Measurements from ENCODE around the gene RASD2.
A peak's percentile ranks its signal among the peaks of the same experiment; 100 is the strongest.
"Not testable (repeated sequence)": the region's sequence is repeated elsewhere in the genome, so short reads cannot be mapped to it uniquely, and the experiment has no call there.

RASD2 gene, protein sequence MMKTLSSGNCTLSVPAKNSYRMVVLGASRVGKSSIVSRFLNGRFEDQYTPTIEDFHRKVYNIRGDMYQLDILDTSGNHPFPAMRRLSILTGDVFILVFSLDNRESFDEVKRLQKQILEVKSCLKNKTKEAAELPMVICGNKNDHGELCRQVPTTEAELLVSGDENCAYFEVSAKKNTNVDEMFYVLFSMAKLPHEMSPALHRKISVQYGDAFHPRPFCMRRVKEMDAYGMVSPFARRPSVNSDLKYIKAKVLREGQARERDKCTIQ
- 0 to 2.4 (median 0.53) reads per million in 4 donors for total RNA-seq

DNA sequence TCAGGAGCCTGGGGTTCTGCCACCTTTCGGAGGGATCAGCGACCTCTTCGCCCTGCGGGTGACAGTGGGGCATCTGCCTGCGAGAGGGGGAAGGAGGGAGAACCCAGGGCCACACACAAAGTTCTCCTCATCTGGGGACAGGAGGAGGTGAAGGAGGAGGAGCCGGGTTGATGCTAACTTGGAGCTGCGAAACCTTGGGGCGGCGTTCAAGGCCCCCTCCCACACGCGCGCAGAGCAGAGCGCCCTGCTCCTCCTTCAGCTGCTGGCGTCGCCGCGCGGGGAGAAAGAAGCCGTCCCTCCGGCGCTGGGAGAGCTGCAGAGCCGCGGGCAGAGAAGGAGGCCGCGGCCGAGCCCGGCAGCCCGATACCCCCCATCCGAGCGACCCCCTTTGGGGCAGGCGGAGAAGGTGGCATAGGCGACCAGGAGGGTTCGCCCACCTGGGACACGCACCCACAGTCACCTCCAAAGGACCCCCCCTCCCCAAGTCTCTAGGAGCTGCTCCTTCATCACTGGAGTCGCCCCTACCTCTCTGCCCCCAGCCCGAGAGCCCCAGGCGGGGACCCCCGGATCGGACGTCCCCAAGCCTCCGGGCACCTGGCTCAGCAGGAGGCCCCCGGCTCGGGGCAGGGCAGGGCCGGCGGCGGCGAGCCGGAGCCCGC is at the start of gene RASD2:
TSS of gene RASD2 (plus strand) at position 237 of the 659 bp plus-strand sequence. CDS start 5,979 bp downstream, outside the sequence.
- DNase-seq, result peak in 3 of 5 donors; percentile 12 to 23 (median 22)

DNA sequence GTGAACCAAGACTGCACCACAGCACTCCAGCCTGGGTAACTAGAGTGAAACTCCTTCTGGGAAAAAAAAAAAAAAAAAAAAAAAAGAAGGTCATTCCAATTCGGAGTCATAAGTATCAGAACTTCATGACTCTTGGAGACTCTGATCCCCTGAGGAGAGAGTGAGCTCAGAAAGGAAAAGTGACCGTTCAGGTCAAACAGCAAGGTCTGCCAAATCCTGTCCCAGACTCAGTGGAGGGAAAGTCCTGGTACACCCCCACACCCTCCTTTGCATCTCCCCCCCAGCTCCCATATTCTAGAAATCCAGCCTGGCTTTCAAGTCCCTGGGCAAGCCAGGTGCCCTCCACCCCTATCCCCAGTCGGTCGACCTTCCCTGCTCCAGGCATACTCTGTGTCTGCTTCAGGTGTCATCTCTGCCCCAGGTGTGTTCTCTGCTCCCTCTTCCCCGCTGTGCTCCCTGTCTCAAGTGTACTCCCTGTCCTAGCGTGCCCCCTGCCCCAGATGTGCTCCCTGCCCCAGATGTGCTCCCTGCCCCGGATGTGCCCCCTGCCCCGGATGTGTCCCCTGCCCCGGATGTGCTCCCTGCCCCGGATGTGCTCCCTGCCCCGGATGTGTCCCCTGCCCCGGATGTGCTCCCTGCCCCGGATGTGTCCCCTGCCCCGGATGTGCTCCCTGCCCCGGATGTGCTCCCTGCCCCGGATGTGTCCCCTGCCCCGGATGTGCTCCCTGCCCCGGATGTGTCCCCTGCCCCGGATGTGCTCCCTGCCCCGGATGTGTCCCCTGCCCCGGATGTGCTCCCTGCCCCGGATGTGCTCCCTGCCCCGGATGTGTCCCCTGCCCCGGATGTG is 49.3 kb upstream of the RASD2 start:
- not testable (repeated sequence) for DNase-seq

DNA sequence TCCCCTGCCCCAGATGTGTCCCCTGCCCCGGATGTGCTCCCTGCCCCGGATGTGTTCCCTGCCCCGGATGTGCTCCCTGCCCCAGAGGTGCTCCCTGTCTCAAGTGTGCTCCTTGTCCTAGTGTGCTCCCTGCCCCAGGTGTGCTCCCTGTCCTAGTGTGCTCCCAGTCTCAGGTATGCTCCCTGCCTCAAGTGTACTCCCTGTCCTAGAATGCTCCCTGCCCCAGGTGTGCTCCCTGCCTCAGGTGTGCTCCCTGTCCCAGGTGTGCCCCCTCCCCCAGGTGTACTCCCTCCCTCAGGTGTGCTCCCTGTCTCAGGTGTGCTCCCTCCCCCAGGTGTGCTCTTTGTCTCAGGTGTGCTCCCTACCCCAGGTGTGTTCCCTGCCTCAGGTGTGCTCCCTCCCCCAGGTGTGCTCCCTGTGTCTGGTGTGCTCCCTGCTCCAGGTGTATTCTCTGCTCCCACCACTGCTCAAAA is 48.7 kb upstream of the RASD2 start:
- no peak for DNase-seq

DNA sequence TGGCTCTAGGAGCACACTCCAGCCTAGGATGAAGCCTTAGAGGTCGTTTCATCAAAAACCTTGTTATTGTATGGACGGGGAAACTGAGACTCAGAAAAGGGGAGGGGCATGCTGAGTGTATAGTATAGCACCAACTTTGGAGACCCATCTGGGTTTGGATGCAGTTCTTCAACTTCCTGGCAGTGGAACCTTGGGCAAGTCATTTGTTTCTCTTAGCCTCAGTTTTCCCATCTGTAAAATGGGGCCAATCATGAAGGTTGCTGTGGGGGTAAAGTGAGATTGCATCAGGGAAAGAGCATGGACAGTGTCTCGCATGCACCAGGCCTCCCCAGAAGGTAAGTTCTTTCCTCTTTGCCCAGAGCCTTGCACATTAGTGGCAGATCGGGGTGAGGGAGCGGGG is 47.6 kb upstream of the RASD2 start:
- no peak for DNase-seq

DNA sequence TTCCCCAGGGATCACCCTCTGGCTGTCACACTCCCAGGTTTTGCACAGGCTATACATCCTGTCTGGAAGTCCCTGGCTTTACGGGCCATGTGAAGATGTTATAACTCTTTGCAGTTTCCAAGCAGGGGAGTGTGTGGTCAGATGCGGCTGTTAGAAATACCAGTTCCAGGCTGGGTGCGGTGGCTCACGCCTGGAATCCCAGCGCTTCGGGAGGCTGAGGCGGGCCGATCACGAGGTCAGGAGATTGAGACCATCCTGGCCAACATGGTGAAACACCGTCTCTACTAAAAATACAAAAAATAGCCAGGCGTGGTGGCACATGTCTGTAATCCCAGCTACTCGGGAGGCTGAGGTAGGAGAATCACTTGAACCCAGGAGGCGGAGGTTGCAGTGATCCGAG is 44.9 kb upstream of the RASD2 start:
- not testable (repeated sequence) for DNase-seq

DNA sequence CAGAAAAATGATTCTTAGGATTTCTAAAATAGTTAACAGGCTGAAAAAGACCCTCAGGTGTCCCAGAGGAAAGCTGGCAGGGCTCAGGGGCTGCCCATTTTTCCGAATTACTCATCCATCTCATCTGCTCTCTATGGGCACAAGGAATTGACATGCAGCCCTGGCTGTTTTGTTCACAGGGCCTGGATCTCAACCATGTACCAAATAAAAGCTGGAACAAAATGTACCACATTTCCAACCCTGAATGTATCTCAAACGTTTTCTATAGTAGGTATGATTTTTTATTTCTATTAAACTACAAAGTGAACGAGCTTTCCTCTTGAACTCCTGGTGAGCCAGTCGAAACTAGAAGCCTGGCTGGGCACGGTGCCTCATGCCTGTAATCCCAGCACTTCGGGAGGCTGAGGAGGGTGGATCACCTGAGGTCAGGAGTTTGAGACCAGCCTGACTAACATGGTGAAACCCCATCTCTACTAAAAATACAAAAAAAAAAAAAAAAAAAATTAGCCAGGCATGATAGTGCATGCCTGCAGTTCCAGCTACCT is 43.8 kb upstream of the RASD2 start:
- no peak for DNase-seq

DNA sequence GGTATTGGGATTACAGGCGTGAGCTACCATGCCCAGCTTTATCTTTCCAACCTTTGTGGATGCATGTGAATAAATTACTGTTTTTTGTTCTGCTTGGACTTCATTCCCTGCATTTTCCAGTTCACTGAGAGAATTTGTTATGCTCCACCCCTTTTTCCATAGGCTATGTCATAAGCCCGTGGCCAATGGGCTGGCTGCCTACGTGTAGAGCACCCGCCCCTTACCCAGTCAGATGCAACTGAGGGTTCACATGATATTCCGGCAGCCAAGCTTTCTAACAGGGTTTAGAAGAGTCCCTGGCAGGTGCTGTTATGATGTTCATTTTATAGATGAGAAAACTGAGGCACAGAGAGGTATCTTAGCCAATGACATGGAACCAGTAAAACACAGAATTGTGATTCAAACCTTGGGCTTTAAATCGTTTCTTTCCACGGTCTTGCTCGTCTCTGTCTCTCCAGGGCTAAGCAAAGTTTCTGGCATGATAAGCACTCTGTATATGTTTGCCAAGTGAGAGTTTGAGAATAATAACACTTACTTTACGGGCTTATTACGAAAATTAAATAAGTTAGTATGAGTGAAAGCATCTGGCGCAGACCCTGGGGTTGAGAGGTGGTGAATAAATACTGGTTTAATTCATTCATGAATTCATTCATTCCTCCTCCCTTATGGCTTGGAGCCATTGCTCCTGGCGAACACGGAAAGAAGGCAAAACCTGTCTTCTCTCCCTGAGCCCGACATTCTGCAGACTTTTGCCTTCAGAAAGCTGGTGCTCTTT is 42.4 kb upstream of the RASD2 start:
- DNase-seq, result no peak

DNA sequence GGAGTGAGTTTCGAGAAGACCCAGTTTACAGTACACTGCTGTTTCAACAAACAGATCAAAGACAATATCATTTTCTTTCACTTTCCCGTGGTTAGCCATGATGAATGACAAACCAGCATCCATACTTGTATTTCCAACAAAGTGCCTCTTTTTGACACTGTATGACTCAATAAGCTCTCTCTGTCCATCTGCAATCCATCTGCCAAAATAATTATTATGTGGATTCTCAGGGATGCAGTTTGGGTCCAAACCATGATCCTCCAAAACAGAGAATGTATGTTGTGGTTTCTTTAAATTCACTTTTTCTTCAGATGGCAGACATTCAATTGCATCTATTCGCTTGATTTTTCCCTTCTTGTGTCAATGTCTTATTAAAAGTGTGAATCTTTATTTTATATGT is 37.8 kb upstream of the RASD2 start:
- DNase-seq, result no peak

DNA sequence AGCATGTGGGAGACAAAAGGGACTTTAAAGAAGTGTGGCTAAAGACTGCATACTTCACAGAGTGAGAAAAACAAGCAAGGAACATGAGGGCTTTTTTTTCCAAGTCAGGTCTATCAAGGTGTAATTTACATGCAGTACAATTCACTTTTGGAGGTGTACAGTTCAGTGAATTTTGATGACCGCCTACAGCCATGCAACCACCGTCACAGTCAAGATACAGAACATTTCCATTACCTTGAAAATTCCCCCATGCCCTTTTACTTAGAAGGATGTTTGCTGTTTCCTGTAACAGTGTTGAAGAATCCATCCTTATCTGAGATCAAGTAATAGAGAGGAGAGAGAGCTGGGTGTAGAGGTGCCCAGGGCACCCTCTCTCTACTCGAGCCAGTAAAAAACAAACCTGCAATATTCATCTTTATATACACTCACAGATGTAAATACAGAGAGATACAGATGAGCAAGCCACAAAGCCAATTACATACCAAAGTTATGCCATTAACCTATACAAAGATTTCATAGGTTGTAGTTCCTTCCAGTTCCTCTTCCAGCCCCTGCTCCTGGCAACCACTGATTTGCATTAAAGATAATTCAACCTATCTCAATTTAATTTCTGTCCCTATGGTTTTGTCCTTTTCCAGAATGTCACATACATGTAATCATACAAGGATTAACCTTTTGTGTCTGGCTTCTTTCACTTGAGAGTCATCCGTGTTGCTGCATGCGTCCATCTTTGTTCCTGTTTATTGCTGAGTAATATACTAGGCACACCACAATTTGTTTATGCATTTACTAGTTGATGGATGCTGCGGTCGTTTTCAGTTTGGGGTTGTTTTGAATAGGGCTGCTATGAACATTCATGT is 35.0 kb upstream of the RASD2 start:
- no peak for DNase-seq

DNA sequence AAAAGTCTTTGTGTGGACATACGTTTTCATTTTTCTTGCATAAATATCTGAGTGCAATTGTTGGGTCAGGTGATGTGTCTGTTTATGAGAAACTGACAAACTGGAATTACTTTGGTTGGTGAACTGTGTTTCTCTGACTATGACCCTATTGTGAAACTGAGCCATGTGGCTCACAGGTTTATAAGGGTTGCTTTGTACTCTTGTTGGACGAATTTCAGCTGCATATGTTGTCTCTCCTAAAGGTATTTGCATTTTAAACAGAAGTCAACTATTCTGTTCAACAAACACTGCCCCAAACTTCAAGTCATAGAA is 34.4 kb upstream of the RASD2 start:
- no peak for DNase-seq

DNA sequence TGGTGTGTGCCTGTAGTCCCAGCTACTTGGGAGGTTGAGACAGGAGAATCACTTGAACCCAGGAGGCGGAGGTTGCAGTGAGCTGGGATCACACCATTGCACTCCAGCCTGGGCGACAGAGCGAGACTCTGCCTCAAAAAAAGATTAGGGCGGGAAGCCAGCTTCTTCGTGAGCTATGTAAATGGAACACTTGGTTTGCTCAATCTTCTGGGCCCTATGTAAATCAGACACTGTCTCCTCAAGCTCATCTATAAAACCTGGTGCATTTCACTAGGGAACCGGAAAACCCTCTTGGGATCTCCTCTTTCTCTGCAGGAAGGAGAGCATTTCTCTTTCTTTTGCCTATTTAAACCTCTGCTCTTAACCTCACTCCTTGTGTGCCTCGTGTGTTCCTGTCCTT is 32.8 kb upstream of the RASD2 start:
- not testable (repeated sequence) for DNase-seq

DNA sequence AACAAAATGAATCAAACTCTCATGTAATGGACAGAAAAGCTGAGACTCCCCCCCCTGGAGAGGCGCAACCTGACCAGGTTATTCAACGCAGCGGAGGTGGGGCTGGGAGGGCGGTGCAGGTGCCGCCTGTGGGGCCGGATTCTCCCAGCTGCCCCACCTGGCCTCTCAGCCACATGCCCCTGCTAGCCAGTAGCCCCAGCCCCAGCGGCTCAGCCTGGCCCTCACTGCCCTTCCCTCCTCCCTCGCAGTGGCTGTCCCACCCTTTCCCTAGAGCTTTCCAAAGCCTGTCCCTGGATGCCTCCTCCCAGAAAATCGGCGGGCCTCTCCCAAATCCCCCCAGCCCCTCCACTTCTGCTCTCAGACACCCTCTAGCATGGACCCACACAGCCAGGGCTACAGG is 31.2 kb upstream of the RASD2 start:
- DNase-seq, result no peak

DNA sequence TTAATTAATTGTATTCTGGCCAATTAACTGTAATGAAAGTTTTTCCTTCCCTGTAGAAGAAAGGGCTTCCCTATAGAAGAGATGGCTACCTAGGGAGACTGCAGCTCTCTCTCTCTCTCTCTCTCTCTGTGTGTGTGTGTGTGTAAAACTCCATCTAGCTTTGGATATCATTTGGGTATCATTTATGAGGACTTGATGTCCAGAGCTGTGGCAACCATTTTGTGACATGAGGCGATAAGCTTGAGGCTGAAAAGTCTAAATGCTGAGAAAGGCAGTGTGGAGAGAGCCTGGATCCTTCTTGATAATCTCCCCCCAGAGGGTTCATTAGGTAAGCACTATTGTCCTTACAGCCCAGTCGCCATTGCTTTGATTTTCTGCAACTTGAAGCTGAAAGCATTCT is 30.7 kb upstream of the RASD2 start:
- no peak for DNase-seq

DNA sequence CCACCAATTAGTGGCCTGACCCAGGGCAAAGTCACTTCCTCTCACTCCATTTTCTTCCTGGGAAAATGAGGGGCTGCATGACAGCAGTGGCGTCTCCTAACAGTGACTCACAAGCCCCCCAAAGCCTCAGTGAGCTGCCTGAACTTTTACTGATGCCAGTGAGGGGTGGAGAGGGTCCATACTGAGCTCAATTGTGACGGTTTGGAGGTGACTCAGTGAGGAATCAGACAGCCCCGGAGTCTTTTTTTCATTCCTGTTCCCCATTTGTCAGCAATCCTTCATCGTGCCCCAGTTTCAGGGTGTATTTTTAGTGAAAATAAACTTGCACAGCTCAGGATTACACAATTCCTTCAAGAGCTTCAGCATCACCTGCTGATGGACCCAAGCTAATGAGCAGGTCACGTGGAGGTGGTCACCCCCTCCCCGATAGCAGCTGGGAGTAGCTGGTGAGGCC is 30.1 kb upstream of the RASD2 start:
- no peak for DNase-seq

DNA sequence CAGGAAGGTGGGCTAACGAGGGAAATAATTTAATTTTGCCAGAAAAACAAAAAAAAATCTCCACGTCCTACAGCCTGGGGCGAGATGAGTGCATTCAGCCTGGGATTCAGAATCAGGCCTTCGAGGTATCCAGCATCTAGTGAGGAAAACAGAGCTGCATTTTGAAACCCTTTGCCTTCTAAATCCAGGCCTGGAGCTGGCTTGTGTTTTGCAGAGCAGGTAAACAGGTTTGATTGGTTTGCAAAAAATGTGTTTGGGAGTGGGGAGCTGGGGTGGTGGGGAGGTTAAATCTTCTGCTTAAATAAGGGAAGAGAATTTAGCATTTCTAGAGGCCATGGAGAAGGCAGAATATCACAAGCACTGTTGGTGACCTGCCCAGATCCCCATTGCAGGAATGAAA is 29.7 kb upstream of the RASD2 start:
- DNase-seq, result no peak

DNA sequence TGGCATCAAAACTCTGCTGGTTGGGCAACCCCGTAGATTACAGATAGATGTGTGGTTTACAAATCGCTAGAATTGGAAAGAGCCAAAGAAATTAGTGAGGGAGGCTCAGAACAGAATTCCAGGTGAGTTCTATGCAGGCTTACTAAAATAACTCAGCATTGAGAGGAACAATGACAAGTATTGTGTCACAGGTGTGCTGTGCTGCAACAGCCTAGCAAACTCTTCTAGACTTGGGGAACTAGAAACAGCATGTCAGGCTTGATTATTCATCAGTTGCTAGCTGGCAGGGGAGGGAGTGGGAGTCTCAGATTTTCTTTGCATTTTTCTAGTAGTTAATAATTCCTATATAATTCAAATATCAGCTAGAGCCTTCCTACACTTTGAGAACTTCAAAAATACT is 26.3 kb upstream of the RASD2 start:
- no peak for DNase-seq

DNA sequence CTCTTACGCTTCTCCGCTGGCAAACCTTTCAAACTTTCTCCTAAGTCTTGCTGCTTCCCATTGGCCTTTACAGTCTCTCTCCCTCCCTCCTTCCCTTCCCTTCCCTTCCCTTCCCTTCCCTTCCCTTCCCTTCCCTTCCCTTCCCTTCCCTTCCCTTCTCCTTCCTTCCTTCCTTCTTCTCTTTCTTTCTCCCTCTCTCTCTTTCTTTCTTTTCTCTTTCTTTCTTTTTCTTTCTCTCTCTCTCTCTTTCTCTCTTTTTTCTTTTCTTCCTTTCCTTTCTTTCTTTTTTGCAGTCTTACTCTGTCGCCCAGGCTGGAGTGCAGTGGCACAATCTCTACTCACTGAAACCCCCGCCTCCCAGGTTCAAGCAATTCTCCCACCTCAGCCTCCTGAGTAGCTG is 24.7 kb upstream of the RASD2 start:
- not testable (repeated sequence) for DNase-seq

DNA sequence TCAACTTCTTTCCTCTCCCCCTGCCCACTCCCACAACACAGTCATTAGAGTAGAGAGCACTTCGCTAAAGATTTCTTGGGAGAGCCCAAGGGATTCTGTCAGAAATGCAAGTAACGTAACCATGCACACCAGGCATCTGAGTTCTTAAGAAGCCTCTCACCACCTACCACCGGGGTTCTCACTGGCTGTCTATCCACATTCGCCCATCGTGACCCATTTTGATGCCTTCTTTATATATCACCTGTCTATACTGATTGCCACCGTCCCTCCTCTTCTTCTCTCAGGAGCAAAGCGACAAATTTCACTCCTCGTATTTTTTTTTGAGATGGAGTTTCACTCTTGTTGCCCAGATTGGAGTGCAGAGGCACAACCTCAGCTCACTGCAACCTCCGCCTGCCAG is 23.9 kb upstream of the RASD2 start:
- no peak for DNase-seq

DNA sequence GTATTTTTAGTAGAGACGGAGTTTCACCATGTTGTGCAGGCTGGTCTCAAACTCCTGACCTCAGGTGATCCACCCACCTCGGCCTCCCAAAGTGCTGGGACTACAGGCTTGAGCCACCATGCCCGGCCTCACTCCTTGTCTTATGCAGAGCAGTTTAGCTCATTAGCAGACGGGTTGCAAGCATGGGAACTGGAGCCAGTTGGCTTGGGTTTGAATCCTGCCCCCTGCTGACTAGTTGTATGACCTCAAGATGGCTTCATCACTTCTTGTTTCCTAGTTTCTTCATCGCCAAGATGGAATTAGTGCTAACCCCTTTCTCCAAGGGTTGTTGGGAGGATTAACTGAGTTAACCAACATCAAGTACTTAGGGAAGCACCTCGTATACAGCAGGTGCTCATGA is 23.4 kb upstream of the RASD2 start:
- DNase-seq, result no peak

DNA sequence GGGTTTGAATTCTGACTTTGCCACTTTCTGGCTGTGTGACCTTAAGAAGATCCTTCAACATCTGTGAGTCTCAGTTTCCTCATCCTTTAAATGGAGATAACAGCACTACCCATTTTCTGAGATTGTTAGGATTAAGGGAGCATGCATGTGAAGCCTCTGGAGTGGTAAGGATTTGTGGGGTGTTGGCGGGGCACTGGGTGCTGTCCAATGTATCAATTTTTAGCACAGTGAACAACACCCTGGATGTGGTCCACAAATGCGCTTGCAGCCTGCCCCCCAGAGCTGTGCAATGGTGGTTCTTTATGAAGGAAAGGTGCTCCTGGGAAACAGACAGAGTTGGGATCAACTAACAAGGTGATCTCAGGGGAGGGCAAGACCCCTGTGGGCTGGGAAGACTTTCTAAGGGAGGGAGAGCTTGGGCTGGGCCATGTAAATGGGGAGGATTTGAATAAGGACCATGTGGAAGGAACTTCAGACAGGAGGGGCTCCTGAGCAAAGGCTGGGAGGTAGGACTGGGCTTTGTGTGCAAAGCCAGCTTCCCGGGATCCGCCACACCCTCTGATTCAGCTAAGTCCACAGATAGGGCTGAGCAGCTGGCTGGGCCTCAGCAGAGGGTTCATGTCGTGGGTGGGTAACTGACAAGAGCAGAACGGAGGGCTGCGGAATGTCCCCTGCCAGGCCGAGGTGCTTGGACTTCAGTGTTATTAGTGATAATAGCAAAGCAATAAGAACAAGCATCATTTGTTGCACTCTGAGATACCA is 22.7 kb upstream of the RASD2 start:
- no peak for DNase-seq

DNA sequence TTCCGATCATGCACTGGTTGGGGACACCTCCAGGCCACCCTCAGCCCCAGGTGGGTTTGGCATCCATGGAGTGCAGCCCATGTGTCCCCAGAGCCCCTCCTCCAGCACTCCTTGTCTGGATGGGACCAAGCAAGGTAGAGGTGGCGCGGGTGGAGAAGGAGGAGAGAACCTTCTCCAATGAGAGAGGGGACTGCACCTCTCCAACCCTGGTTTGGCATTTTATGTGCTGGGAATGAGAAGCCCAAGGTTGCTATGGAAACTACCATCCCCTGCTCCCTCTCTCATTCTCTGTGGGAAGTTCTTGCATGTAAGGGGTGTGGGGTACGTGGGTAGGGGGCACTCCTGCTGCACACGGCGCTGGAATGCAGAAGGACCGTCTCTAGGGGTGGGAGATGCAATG is 21.8 kb upstream of the RASD2 start:
- DNase-seq, result no peak
